Gastroesophageal sphincter (tissue), 4 donors: ENCODE measurements around the gene ITGAX. TPM values are rescaled to one million over a fixed set of nuclear protein-coding genes. Genes with fewer than 3 reads are reported as not detected.
"Not testable (repeated sequence)": the region's sequence is repeated elsewhere in the genome, so short reads cannot be mapped to it uniquely, and the experiment has no call there.

ENCODE experiments used
- ATAC-seq: fragments of 150-250 bp; one replicate; pipeline ENCODE4 v1.9.1; 2016; ENCODE audit warnings: mild to moderate bottlenecking, moderate library complexity
- H3K27ac ChIP-seq, 4 donors: fragments of 200-600 bp; sonication (generic) in 3 of 4; 1 replicate in 3 of 4; 2 replicates in 1 of 4; pipeline ENCODE4 v1.5.1; 2016 to 2019
- H3K27me3 ChIP-seq: fragments of 200-600 bp; sonication (generic); one replicate; pipeline ENCODE4 v1.5.1; 2019
- H3K36me3 ChIP-seq, 2 donors: fragments of 200-600 bp; sonication (generic); one replicate each; pipeline ENCODE4 v1.5.1; 2019; ENCODE audit warnings: control low read depth in 1 of 2
- H3K4me1 ChIP-seq, 3 donors: fragments of 200-600 bp; sonication (generic); 1 replicate in 2 of 3; 2 replicates in 1 of 3; pipeline ENCODE4 v1.5.1; 2016 to 2019; ENCODE audit warnings: control low read depth in 2 of 3
- H3K4me3 ChIP-seq, 2 donors: fragments of 200-600 bp; sonication (generic); one replicate each; pipeline ENCODE4 v1.5.1; 2019; ENCODE audit warnings: mild to moderate bottlenecking in 1 of 2, moderate library complexity in 1 of 2
- H3K9me3 ChIP-seq, 3 donors: fragments of 200-600 bp; sonication (generic); one replicate each; pipeline ENCODE4 v1.5.1; 2017 to 2019; ENCODE audit warnings: control low read depth in 2 of 3
- EP300 ChIP-seq: sonication (generic); formaldehyde crosslinking; IDR thresholded peaks from one replicate; pipeline ENCODE4 v1.6.1; 2017; ENCODE audit warnings: antibody characterized with exemption, mild to moderate bottlenecking
- POLR2A ChIP-seq, 2 donors: fragments of 450-650 bp; IDR thresholded peaks; one replicate each; pipeline ENCODE4 v1.6.1; 2017; ENCODE audit warnings: antibody characterized with exemption in 2 of 2, mild to moderate bottlenecking in 2 of 2, moderate library complexity in 1 of 2
- POLR2AphosphoS5 ChIP-seq: sonication (generic); formaldehyde crosslinking; IDR thresholded peaks from one replicate; pipeline ENCODE4 v1.6.1; 2017; ENCODE audit warnings: antibody characterized with exemption
- WGBS, 2 donors: methylation state at CpG; one replicate each; pipeline ENCODE4 v1.1.5; 2018; ENCODE audit warnings: low coverage in 1 of 2; 5-methylcytosine and 5-hydroxymethylcytosine counted together
- total RNA-seq, 4 donors: library from RNA; depleted of rRNA; stranded (reverse); fragments of >200 nt; gene quantifications; one replicate each; pipeline ENCODE4 v1.1.0, GENCODE V29; 2016
- TF ChIP-seq, protein P1 (sequence below), 4 experiments: fragments of 200-600 bp in 2 of 4; fragments of 450-650 bp in 2 of 4; sonication (generic) in 1 of 4; IDR thresholded peaks; one replicate each; pipeline ENCODE4 v1.5.1; 2017 to 2019; ENCODE audit warnings: antibody characterized with exemption in 4 of 4, mild to moderate bottlenecking in 2 of 4, moderate library complexity in 2 of 4

Gene ITGAX
- 1 to 10 TPM; 1.2 to 7.5 (median 2.4) TPM for total RNA-seq

DNA sequence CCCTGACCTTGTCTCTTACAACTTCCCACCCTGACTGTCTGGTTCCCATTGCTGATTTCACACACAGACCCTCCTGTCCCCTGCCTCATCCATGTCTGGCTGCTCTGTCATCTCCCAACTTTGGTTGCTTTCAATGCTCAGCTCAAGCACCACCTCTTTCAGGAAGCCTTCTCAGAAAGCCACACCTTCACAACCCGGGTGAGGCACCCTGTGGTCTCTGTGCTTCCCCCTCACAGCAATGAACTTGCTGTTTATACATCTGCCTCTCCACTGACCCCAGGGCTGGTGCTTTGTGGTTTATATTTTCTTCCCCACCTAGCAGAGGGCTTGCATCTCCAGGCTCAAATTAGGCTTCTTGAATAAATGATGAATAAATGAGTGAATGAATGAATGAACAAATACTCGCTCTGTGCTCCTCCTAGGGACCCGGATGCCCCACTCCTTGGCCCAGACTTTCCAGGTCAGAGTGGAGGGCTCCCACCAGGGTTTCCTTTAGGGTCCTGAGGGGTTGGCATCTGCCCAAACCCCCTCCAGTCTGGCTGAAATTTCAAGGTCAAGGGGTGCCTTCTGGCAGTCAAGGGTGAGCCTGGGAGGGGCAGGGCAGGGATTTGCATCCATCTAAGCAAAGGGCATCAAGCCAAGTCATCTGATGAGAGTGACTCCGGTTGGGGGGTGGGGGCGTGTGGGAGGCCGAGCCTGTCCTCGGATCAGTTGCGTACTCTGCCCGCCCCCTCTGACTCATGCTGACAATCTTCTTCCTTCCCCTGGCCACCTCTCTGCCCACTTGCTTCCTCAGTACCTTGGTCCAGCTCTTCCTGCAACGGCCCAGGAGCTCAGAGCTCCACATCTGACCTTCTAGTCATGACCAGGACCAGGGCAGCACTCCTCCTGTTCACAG, at the start of gene ITGAX:
Gene ITGAX (plus strand): TSS at position 783 of the 898 bp plus-strand sequence. CDS start 79 bp downstream, at position 862.
- Histone ChIP-seq H3K9me3 (no peaks in the 10 kb centered on the region), H3K36me3 (no peaks in the 10 kb centered on the region), H3K4me3 (no peak within 1 kb of the TSS), H3K27ac (peak within 1 kb of the TSS in 1 of 4 donors; percentile 21), H3K27me3 (peaks cover 47% of the 10 kb centered on the region), H3K4me1 (no peaks in the 10 kb centered on the region)
- TF ChIP-seq EP300 (no peak), POLR2AphosphoS5 (no peak), POLR2A (IDR thresholded peaks at IDR 0.05) (no peak)
- TF ChIP-seq, protein P1, sequence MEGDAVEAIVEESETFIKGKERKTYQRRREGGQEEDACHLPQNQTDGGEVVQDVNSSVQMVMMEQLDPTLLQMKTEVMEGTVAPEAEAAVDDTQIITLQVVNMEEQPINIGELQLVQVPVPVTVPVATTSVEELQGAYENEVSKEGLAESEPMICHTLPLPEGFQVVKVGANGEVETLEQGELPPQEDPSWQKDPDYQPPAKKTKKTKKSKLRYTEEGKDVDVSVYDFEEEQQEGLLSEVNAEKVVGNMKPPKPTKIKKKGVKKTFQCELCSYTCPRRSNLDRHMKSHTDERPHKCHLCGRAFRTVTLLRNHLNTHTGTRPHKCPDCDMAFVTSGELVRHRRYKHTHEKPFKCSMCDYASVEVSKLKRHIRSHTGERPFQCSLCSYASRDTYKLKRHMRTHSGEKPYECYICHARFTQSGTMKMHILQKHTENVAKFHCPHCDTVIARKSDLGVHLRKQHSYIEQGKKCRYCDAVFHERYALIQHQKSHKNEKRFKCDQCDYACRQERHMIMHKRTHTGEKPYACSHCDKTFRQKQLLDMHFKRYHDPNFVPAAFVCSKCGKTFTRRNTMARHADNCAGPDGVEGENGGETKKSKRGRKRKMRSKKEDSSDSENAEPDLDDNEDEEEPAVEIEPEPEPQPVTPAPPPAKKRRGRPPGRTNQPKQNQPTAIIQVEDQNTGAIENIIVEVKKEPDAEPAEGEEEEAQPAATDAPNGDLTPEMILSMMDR (IDR thresholded peaks at IDR 0.05) = no peak
- peak; percentile 37 for ATAC-seq
- WGBS, 2 donors = 14 to 20% methylated on average over 3 to 8 of the region's 10 CpGs

DNA sequence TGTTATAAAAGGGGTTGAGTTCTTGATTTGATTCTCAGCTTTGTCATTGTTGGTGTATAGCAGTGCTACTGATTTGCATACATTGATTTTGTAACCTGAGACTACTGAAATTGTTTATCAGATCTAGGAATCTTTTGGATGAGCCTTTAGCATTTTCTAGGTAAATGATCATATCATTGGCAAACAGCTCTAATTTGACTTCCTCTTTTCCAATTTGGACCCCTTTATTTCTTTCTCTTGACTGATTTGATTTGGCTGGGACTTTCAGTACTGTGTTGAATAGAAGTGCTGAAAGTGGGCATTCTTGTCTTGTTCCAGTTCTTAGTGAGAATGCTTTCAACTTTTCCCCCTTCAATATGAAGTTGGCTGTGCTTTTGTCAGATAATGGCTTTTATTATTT, 49.8 kb upstream of the ITGAX start:
- H3K27me3 ChIP-seq = no peaks in the 10 kb centered on the region
- no peak for TF ChIP-seq POLR2AphosphoS5
- TF ChIP-seq EP300 = no peak
- TF ChIP-seq, protein P1 (IDR thresholded peaks at IDR 0.05) = no peak
- TF ChIP-seq POLR2A (IDR thresholded peaks at IDR 0.05) = no peak
- ATAC-seq = no peak
- H3K36me3 ChIP-seq = no peaks in the 10 kb centered on the region
- no peak overlapping the region for H3K27ac ChIP-seq
- peaks cover 0 to 17% (median 0%) of the 10 kb centered on the region in 3 donors for H3K4me1 ChIP-seq
- no peaks in the 10 kb centered on the region for H3K9me3 ChIP-seq
- H3K4me3 ChIP-seq = no peak overlapping the region

DNA sequence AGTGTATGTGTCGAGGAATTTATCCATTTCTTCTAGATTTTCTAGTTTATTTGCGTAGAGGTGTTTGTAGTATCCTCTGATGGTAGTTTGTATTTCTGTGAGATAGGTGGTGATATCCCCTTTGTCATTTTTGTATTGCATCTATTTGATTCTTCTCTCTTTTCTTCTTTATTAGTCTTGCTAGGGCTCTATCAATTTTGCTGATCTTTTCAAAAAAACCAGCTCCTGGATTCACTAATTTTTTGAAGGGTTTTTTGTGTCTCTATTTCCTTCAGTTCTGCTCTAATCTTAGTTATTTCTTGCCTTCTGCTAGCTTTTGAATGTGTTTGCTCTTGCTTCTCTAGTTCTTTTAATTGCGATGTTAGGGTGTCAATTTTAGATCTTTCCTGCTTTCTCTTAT, 46.6 kb upstream of the ITGAX start:
- H3K27me3 ChIP-seq, H3K4me3 ChIP-seq, H3K36me3 ChIP-seq, H3K9me3 ChIP-seq, ATAC-seq, H3K4me1 ChIP-seq, H3K27ac ChIP-seq: not testable (repeated sequence)
- WGBS, 2 donors = 40 to 80% methylated on average over 1 to 2 of the region's 3 CpGs

DNA sequence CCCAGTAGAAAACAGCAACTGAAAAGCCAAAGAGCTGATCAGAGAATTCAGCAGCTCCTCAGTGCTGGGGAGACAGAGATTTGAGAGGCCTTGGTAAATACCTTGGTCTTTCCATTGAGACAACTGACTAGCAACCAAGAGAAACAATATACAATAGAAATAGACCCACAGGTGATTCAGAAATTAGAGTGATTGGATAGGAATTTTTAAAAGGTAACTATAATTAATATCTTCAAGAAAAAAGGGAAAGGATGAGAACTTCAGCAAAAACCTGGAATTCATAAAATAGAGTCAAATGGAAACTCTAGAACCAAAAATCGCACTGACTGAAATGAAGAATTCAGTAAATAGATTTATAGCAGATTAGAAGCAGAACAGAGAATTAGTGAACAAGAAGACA, 32.5 kb upstream of the ITGAX start:
- no peak for TF ChIP-seq POLR2A (IDR thresholded peaks at IDR 0.05)
- TF ChIP-seq POLR2AphosphoS5 = no peak
- TF ChIP-seq EP300 = no peak
- TF ChIP-seq, protein P1 (IDR thresholded peaks at IDR 0.05) = no peak
- 65 to 100% methylated on average over 1 of the region's 1 CpG for WGBS, 2 donors
- no peak for ATAC-seq
- peaks cover 0 to 48% (median 0%) of the 10 kb centered on the region in 3 donors for H3K9me3 ChIP-seq
- H3K4me1 ChIP-seq = no peaks in the 10 kb centered on the region
- no peak overlapping the region for H3K4me3 ChIP-seq
- no peaks in the 10 kb centered on the region for H3K36me3 ChIP-seq
- H3K27me3 ChIP-seq = peaks cover 21% of the 10 kb centered on the region
- no peak overlapping the region for H3K27ac ChIP-seq

DNA sequence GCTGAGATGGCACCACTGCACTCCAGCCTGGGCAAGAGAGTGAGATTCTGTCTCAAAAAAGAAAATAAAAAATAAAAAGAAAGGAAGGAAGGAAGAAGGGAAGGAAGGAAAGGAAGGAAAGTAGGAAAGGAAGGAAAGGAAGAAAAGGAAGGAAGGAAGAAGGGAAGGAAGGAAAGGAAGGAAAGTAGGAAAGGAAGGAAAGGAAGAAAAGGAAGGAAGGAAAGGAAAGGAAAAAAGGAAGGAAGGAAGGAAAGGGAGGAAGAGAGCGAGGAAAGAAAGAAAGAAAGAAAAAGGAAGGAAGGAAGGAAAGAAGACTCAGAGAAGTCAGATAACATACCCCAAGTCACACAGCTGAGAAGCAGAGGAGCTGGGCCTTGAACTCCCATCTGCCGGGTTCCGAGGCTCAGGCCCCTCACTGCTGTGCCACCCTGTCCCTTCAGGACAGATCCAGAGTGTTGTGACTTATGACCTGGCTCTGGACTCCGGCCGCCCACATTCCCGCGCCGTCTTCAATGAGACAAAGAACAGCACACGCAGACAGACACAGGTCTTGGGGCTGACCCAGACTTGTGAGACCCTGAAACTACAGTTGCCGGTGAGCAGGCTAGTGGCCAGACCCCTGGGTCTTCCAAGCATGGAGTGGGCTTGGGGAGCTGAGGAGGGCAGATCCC, 30.9 kb upstream of the ITGAX start:
- ATAC-seq = no peak
- Histone ChIP-seq H3K4me1 (no peaks in the 10 kb centered on the region), H3K27me3 (peaks cover 37% of the 10 kb centered on the region), H3K36me3 (no peaks in the 10 kb centered on the region), H3K27ac (no peak overlapping the region), H3K4me3 (no peak overlapping the region), H3K9me3 (peaks cover 0 to 44% (median 0%) of the 10 kb centered on the region in 3 donors)
- TF ChIP-seq, protein P1 (IDR thresholded peaks at IDR 0.05) = no peak
- TF ChIP-seq POLR2AphosphoS5 = no peak
- no peak for TF ChIP-seq EP300
- TF ChIP-seq POLR2A (IDR thresholded peaks at IDR 0.05) = no peak
- 79 to 88% methylated on average over 5 to 7 of the region's 10 CpGs for WGBS, 2 donors
